Colonic mucosa (tissue), 4 donors: ENCODE measurements around the gene GNA15. TPM values are rescaled to one million over a fixed set of nuclear protein-coding genes. Genes with fewer than 3 reads are reported as not detected.

Source experiments
- DNase-seq: peaks from one replicate; pipeline ENCODE4 v3.0.0-alpha.2; 2020
- H3K27ac ChIP-seq: fragments of 200-600 bp; one replicate; pipeline ENCODE4 v1.8.0; 2021
- H3K27me3 ChIP-seq: fragments of 200-600 bp; one replicate; pipeline ENCODE4 v1.8.0; 2021
- H3K36me3 ChIP-seq: fragments of 200-600 bp; one replicate; pipeline ENCODE4 v1.8.0; 2021
- H3K4me1 ChIP-seq: fragments of 200-600 bp; one replicate; pipeline ENCODE4 v1.8.0; 2021; ENCODE audit warnings: mild to moderate bottlenecking
- H3K4me3 ChIP-seq: fragments of 200-600 bp; one replicate; pipeline ENCODE4 v1.8.0; 2021
- H3K9ac ChIP-seq, 2 donors: one replicate each; pipeline ENCODE4 v1.7.0; 2013; ENCODE audit warnings: control low read depth in 2 of 2, low read depth in 2 of 2, low read length in 2 of 2
- H3K9me3 ChIP-seq: fragments of 200-600 bp; one replicate; pipeline ENCODE4 v1.8.0; 2021
- intact Hi-C: fragments of 100-400 bp; cut with DNase I; formaldehyde crosslinking; loops from one replicate; pipeline ENCODE4 v1.14.1; 2022
- total RNA-seq, 2 donors: library from RNA; stranded (reverse); fragmentation: NEBNext Ultra II Directional in 1 of 2; extraction: Animal tissue kit (Norgen Biotek cat#: 25700) in 1 of 2; gene quantifications; one replicate each; pipeline ENCODE4 v1.2.1, GENCODE V29; 2021
- TF ChIP-seq, protein P1 (sequence below): fragments of 200-600 bp; IDR thresholded peaks from one replicate; pipeline ENCODE4 v1.8.0; 2022; ENCODE audit warnings: antibody characterized with exemption, mild to moderate bottlenecking
- donor health status: healthy.
- donor health status: DM: no; HTN: no; CAD: no.
- donor health status: DM: no; HTN: no; CAD: no.

GNA15 gene
- total RNA-seq, 2 donors from 2014 or later: 1.6 to 6.6 TPM

DNA sequence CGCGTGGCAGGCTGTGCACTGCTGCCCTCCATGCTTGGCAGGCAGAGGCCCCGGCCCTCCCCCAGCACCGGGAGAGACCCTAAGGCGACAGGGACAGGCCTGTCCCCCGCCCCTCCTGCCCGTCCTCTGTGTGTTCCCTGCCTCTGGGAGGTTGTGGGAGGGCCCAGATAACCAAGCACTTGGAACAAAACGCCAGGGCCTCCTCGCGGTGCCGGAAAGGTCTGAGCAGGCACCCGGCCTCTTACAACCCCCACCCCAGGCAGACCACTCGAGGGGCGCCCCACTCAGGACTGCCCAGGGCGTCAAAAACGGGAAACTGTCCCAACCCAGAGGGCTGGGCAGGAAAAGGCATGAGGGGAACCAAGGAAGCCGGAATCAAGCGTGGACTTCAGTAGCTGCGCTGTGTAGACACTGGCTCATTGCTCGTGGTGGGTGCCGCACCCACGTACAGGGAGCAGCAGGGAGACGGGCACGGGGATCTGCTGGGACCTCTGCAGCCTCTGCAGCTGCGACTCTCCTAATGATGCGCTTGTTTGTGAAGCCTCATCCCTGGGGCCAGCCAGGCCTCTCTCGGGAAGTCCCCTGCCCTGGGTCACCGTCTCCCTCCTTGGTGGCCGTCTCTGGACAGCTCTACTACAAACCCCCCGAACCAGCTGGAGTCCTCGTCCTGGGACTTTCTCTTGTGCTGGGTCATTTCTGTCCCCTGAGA lies 21.7 kb upstream of the GNA15 start:
- no peak overlapping the region for H3K4me3 ChIP-seq
- intact Hi-C loops: no loop called here
- no peak for DNase-seq
- no peak overlapping the region for H3K9ac ChIP-seq
- no peak overlapping the region for H3K27ac ChIP-seq
- no peaks in the 10 kb centered on the region for H3K9me3 ChIP-seq
- no peaks in the 10 kb centered on the region for H3K36me3 ChIP-seq
- TF ChIP-seq, protein P1, sequence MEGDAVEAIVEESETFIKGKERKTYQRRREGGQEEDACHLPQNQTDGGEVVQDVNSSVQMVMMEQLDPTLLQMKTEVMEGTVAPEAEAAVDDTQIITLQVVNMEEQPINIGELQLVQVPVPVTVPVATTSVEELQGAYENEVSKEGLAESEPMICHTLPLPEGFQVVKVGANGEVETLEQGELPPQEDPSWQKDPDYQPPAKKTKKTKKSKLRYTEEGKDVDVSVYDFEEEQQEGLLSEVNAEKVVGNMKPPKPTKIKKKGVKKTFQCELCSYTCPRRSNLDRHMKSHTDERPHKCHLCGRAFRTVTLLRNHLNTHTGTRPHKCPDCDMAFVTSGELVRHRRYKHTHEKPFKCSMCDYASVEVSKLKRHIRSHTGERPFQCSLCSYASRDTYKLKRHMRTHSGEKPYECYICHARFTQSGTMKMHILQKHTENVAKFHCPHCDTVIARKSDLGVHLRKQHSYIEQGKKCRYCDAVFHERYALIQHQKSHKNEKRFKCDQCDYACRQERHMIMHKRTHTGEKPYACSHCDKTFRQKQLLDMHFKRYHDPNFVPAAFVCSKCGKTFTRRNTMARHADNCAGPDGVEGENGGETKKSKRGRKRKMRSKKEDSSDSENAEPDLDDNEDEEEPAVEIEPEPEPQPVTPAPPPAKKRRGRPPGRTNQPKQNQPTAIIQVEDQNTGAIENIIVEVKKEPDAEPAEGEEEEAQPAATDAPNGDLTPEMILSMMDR: no peak
- no peaks in the 10 kb centered on the region for H3K4me1 ChIP-seq
- no peaks in the 10 kb centered on the region for H3K27me3 ChIP-seq

DNA sequence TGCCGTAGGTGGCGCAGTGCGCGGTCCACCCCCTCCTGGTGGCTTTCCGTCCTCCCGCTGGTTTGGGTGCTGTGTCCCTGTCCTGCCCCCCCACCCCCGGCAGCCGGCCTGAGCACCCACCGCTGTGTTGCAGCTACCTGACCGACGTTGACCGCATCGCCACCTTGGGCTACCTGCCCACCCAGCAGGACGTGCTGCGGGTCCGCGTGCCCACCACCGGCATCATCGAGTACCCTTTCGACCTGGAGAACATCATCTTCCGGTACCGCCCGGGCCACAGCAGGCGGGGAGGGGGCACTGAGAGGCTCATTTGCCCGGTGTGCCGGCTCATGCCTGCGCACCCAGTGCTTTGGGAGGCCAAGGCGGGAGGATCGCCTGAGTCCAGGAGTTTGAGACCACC lies 21.0 kb upstream of the GNA15 start:
- intact Hi-C loops: no loop called here
- Histone ChIP-seq H3K27ac (no peak overlapping the region), H3K36me3 (no peaks in the 10 kb centered on the region), H3K4me3 (no peak overlapping the region), H3K9me3 (no peaks in the 10 kb centered on the region), H3K9ac (no peak overlapping the region), H3K27me3 (no peaks in the 10 kb centered on the region), H3K4me1 (no peaks in the 10 kb centered on the region)
- no peak for DNase-seq
- TF ChIP-seq, protein P1: no peak

DNA sequence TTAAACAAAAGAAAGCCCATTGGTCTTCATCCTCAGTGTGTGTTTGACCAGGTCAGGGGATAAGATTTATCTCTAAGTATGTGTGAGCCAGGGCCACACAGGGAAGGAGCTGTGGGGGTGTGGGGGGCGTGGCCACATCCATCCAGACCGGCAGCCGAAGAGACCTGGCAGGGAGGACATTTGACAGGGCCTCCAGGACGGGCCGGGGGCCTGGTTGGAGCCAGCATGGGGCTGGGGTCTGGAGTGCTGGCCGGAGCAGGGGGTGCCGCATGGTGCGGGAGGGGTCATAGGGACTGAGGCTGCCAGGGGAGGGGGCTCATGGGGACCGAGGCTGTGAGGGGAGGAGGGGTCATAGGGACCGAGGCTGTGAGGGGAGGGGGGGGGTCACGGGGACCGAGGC lies 20.4 kb upstream of the GNA15 start:
- no peak overlapping the region for H3K9ac ChIP-seq
- intact Hi-C loops: no loop called here
- no peak for DNase-seq

DNA sequence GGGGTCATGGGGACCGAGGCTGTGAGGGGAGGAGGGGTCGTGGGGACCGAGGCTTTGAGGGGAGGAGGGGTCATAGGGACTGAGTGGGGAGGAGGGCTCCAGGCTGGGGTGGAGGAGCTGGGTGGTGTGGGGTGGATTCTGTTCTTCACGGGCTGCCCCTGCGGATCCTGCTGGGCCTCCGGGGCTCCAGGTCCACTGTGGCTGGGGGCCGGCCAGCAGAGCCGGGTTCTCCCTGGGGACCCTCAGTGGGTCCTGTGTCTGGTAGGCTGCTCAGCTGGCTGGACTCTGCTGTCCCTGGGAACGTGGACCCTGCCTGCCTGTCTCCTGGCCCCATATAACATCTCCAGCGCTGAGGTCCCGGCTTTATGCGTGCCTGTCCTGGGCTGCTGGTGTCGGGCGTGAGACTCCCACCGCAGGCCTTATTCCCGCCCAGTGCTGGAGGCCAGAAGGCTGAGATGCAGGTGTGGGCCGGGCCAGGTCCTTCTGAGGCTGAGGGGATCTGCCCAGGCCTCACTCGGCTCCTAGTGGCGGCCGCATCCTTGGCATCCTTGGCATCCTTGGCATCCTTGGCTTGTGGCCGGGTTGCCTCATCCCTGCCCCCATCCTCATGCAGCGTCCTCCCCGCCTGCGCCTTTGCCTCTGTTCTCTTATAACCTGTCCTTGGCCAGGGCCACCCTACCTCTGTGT lies 19.8 kb upstream of the GNA15 start:
- H3K4me1 ChIP-seq: no peaks in the 10 kb centered on the region
- H3K27ac ChIP-seq: no peak overlapping the region
- intact Hi-C loops: no loop called here
- no peaks in the 10 kb centered on the region for H3K9me3 ChIP-seq
- H3K27me3 ChIP-seq: no peaks in the 10 kb centered on the region
- no peak overlapping the region for H3K4me3 ChIP-seq
- TF ChIP-seq, protein P1: no peak
- DNase-seq: no peak
- H3K9ac ChIP-seq: no peak overlapping the region
- H3K36me3 ChIP-seq: no peaks in the 10 kb centered on the region

More for the DNA sequence above, 20.4 kb upstream of the GNA15 start:
- Histone ChIP-seq H3K27ac (no peak overlapping the region), H3K4me1 (no peaks in the 10 kb centered on the region), H3K27me3 (no peaks in the 10 kb centered on the region), H3K4me3 (no peak overlapping the region), H3K9me3 (no peaks in the 10 kb centered on the region), H3K36me3 (no peaks in the 10 kb centered on the region)
- TF ChIP-seq, protein P1: no peak

DNA sequence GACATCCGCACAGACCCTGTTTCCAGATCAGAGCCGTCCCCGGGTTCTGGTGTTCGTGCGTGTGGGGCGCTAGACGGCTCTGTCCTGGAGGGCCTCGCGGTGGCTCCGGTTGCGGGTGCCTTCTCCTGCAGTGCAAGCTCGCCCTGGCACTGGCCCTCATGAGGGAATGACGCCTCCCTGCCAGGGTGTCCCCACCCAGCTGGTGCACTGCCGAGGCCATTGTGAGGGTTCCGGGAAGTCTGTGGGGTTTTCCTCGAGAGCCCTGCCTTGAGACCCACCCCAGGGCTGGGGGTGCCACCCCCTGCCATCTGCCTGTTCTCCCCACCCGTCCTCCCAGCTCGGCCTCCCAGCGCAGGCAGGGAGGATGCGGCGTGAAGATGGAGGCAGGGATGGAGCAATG lies 19.2 kb upstream of the GNA15 start:
- TF ChIP-seq, protein P1: no peak
- intact Hi-C loops: no loop called here
- no peak overlapping the region for H3K4me3 ChIP-seq
- H3K9me3 ChIP-seq: no peaks in the 10 kb centered on the region
- H3K4me1 ChIP-seq: no peaks in the 10 kb centered on the region
- H3K27ac ChIP-seq: no peak overlapping the region
- peaks cover under 1% of the 10 kb centered on the region for H3K36me3 ChIP-seq
- H3K9ac ChIP-seq: no peak overlapping the region
- no peak for DNase-seq
- H3K27me3 ChIP-seq: no peaks in the 10 kb centered on the region
